Measurements from ENCODE around the gene ARL6. TPM values are rescaled to one million over a fixed set of nuclear protein-coding genes. Genes with fewer than 3 reads are reported as not detected.

ARL6 gene, protein sequence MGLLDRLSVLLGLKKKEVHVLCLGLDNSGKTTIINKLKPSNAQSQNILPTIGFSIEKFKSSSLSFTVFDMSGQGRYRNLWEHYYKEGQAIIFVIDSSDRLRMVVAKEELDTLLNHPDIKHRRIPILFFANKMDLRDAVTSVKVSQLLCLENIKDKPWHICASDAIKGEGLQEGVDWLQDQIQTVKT
- 18.0 TPM for total RNA-seq

DNA sequence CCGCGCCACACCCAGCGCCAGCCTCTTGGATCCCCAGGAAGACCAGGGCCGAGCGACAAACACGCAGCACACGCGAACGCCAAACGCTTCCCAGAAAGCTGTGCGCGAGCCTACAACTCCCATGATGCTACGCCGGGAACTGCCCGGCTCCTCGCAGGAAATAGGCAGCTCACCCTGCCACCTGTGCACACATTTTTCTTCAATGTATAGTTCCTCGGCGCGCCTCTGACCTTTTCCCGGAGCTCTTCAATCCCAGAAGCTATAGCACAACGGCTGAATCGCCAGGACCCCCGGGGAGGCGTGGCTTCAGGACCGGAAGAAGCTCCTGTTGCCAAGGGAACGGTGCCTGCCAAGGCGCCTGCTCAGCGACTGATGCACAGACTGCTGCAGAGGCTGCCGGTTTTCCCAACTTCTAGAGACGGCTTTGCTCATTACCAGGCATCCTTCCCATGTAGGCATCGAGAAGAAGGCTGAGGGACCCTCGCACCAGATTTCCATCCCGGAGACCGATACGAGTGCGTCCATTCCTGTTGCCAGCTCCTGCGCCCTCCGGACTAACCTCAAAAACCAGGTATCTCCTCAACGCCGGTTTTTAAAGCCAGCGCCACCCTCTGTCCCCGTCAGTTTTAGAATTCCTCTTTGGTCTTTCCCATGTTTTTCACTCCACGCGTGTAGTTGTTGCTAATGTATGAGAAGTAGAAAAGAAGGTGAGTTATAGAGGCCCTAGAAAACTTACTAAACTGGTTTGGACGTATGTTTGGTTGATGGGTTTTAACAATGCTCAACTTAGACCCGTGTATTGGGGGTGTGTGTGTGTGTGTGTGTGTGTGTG lies at the start of gene ARL6:
TSS of gene ARL6 (plus strand) at position 352 of the 832 bp plus-strand sequence. CDS start 3,350 bp downstream, outside the sequence.

DNA sequence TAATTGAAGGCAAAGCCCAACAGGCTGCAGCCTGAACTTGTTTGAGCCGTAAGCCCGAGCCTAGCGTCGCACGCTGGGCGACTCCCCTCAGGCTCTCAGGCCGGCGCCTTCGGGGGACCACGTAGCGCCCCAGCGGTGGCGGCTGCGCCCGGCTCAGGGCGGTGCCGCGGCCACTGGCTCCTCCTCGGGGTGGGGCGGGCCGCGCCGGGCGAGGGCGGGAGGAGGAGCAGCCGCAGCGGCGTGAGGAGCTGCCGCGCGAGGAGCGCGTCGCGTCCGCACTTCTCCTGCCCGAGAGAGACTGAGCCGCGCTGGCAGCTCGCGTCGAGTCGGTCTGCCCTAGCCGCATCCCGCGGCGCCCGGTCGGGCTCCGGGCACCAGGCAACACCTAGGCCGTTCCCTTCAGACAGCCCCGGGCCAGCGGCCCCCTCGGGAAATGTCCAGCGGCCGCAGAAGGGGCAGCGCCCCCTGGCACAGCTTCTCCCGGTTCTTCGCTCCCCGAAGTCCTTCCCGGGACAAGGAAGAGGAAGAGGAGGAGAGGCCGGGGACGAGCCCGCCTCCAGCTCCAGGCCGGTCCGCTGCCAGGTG lies 57.3 kb downstream of the ARL6 start, which contains the start of gene CRYBG3:
TSS of gene CRYBG3 (plus strand) at position 238 of the 585 bp plus-strand sequence. CDS start at position 434, 196 bp downstream.

Other genes starting within 250 kb of the ARL6 start
- gene CRYBG3, start 57.3 kb downstream of the ARL6 start, total RNA-seq: 31.4 TPM
- gene RIOX2, start 207.7 kb downstream of the ARL6 start, total RNA-seq: 27.0 TPM

Data from metanephros (tissue), 1 donor.